ENCODE results near the gene ZNF229. TPM values are rescaled to one million over a fixed set of nuclear protein-coding genes. Genes with fewer than 3 reads are reported as not detected.

ZNF229 gene
- 18.0 and 32.2 TPM in 2 replicates for total RNA-seq

DNA sequence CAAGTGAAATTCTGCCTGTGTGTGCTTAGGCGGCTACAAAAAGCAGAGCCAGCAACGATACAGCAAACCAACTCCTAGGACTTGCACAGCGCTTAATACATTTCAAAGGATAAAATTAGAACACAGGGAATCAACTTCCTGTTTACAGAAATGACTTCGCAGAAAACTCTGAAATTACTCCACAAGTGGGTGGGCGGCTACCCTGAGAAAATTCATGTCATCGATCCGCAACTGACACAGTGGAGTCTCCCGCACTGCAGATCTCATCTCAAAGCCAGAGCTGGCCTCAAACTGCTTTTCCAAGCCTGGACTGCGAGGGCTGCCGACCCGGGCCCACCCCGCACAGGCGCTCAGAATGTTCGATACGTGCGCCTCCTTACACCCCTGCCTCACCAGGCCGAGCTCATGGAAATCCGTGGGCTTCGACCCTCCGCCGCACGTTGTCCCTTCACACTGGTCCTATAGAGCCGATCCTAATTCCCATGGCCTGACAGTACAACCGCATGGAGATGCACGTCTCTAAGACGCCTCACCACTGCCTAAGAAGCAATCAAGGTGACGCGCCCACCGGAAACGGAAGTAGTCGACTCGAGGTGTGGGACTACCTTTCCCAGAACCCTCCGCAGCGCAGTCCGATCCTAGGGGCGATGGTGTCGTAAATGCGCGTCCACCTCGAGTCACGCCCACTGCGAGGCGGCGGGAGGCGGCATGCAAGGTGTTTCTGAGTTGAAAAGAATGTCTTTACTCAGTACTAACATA lies at the start of gene ZNF229:
Gene ZNF229, minus strand, starts transcription at position 557 of the 759 bp plus-strand sequence. CDS start 5,625 bp downstream, outside the sequence.

DNA sequence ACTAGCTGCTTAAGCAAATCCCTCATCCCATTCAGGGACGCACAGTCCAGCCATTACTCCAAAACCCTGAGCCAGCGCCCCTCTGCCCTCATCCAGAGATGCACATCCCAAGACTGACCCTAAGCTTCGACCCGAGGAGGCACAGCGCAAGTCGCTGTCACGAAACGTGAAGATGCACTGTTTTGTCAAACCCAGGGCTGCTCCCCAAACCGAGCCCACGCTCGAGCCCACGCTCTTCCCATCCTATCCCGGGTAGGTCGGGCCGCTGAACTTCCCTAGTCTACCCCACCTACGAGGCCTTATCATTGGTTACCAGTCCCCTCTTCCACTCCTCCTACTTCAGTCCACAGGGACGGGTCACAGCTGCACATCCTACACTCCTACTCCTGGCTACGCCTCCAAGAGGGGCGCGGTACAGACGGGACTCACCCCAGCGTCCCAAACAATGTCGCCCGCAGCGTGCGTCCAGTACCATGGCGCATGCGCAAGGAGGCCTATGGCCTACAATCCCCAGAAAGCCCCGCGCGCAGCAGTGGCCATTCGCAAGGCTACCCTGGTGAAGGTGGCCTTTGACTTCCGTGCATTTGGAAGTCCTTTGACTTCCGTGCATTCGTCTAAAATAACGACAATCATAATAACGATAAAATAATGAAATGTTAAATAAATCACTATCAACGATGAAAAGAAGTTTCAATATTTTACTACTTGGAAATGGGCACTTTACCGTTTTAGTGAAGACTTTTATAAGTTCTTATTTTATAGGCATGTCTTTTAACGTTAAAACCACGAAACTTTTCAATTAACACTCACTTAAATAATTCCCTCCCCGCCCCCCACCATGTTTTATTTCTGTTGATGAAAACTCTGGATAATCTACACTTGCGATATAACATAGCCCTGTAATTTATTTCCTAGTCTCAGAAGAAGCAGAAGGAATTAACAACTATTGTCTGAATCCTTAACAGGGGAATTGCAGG lies 46.8 kb downstream of the ZNF229 start, which contains the start of gene ZNF285:
Gene ZNF285, minus strand, starts transcription at position 470 of the 977 bp plus-strand sequence. CDS start 4,395 bp downstream, outside the sequence.

Other genes starting within 250 kb of the ZNF229 start
- 22.2 and 23.8 TPM in 2 replicates for gene ZNF227, start 235.9 kb downstream of the ZNF229 start, total RNA-seq
- gene ZNF233, start 188.6 kb downstream of the ZNF229 start, total RNA-seq = 0.60 and 1.7 TPM in 2 replicates
- 3.8 and 3.9 TPM in 2 replicates for gene ZNF235, start 143.4 kb downstream of the ZNF229 start, total RNA-seq
- 9.3 and 9.4 TPM in 2 replicates for gene ZNF112, start 91.8 kb downstream of the ZNF229 start, total RNA-seq
- 3.2 and 3.9 TPM in 2 replicates for gene ZNF285, start 46.9 kb downstream of the ZNF229 start, total RNA-seq
- 5.8 and 7.9 TPM in 2 replicates for gene ZNF180, start 52.0 kb upstream of the ZNF229 start, total RNA-seq
- gene CEACAM20, start 81.2 kb upstream of the ZNF229 start, total RNA-seq = not detected in 2 replicates
- not detected in 2 replicates for gene IGSF23, start 165.1 kb upstream of the ZNF229 start, total RNA-seq
- gene PVR, start 195.4 kb upstream of the ZNF229 start, total RNA-seq = 13.9 and 14.7 TPM in 2 replicates
- gene CEACAM19, start 223.0 kb upstream of the ZNF229 start, total RNA-seq = 0.26 and 0.95 TPM in 2 replicates